Mucosa of descending colon (tissue), 3 donors: ENCODE data around the gene LUZP1. TPM values are rescaled to one million over a fixed set of nuclear protein-coding genes. Genes with fewer than 3 reads are reported as not detected.

Experiments used
- ATAC-seq: fragments of 200-7000 bp; cut with Tn5 transposase; one replicate; pipeline ENCODE4 v1.9.1; 2020; ENCODE audit warnings: mild to moderate bottlenecking, moderate library complexity
- DNase-seq, 3 donors: peaks; one replicate each; pipeline ENCODE4 v3.0.0-alpha.2; 2020
- H3K36me3 ChIP-seq: fragments of 200-600 bp; one replicate; pipeline ENCODE4 v1.8.0; 2021; ENCODE audit warnings: low read depth, mild to moderate bottlenecking
- H3K4me1 ChIP-seq: fragments of 200-600 bp; one replicate; pipeline ENCODE4 v1.8.0; 2021; ENCODE audit warnings: low read depth, mild to moderate bottlenecking
- H3K4me3 ChIP-seq: fragments of 200-600 bp; one replicate; pipeline ENCODE4 v1.8.0; 2021; ENCODE audit warnings: mild to moderate bottlenecking
- H3K9me3 ChIP-seq: fragments of 200-600 bp; one replicate; pipeline ENCODE4 v1.8.0; 2021; ENCODE audit warnings: mild to moderate bottlenecking
- intact Hi-C, 2 donors: fragments of 100-400 bp; cut with DNase I in 1 of 2; cut with micrococcal nuclease in 1 of 2; formaldehyde crosslinking; loops; one replicate each; pipeline versions ENCODE4 v1.11.0 to v1.11.1; 2022; cut with DNase I, micrococcal nuclease
- total RNA-seq, 3 donors: library from RNA; stranded (reverse); fragmentation: NEBNext Ultra II Directional in 2 of 3; extraction: Animal tissue kit (Norgen Biotek cat#: 25700) in 2 of 3; gene quantifications; one replicate each; pipeline versions ENCODE4 v1.2.1 to v1.2.4, GENCODE V29; 2021 to 2023
- TF ChIP-seq, protein P1 (sequence below): fragments of 200-600 bp; IDR thresholded peaks from one replicate; pipeline ENCODE4 v1.8.0; 2022; ENCODE audit warnings: antibody characterized with exemption, mild to moderate bottlenecking
- donor health status: DM: no; HTN: no; CAD: no; lungs with moderate emphysema.
- donor health status: DM: no; HTN: no; CAD: no.
- donor health status: DM: no; HTN: yes; CAD: no.

Gene LUZP1
- total RNA-seq, 3 donors from 2014 or later, result 48.4 to 57.7 (median 52.0) TPM

DNA sequence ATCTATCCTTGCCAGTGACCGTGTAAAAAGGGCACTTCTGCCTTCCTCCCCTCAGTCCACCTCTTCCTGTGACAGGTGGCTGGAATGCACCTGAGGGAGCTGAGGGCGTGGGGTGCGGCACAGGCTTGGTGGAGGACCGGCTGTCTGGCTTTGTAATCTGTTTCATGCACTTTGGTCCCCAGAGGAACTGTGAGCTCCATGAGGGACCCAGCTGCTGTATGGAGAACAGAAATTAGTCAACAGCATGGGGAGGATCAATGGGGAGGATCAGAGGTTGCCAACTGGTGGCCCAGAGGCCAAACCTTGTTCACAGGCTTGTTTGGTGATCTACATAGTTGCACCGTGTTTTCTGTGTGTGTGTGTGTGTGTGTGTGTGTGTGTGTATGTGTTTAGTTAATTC lies 19.0 kb upstream of the LUZP1 start:
- H3K36me3 ChIP-seq, result no peaks in the 10 kb centered on the region
- DNase-seq (peak; percentile 25 to 72 (median 70)), ATAC-seq (peak; percentile 94)
- peaks cover 6% of the 10 kb centered on the region for H3K4me1 ChIP-seq
- intact Hi-C loops, result loop anchor here in 1 of 2 donors (10.0 kb wide), 1 partner anchor 213 kb away; the partner anchor contains the start of gene LACTBL1
- TF ChIP-seq, protein P1, sequence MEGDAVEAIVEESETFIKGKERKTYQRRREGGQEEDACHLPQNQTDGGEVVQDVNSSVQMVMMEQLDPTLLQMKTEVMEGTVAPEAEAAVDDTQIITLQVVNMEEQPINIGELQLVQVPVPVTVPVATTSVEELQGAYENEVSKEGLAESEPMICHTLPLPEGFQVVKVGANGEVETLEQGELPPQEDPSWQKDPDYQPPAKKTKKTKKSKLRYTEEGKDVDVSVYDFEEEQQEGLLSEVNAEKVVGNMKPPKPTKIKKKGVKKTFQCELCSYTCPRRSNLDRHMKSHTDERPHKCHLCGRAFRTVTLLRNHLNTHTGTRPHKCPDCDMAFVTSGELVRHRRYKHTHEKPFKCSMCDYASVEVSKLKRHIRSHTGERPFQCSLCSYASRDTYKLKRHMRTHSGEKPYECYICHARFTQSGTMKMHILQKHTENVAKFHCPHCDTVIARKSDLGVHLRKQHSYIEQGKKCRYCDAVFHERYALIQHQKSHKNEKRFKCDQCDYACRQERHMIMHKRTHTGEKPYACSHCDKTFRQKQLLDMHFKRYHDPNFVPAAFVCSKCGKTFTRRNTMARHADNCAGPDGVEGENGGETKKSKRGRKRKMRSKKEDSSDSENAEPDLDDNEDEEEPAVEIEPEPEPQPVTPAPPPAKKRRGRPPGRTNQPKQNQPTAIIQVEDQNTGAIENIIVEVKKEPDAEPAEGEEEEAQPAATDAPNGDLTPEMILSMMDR, result no peak
- H3K4me3 ChIP-seq, result no peak overlapping the region
- no peaks in the 10 kb centered on the region for H3K9me3 ChIP-seq

DNA sequence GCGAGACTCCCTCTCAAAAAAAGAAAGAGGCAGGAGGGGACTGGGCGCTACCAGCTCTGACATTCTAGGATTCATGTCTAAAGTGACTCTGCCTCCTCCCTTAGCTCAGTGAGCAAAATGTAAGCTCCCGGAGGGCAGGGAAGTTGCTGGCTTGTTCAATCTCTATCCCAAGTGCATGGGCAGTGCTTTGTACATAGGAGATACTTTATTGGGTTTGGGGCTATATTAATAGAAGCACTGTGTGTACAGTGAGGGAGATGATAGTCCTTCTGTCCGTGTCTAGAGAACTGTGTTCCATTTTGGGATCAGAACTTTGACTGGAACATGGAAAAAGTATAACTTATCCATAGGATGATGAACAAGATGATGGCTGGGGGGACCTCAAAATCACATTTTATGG lies 16.7 kb upstream of the LUZP1 start:
- Histone ChIP-seq H3K36me3 (no peaks in the 10 kb centered on the region), H3K4me1 (peaks cover 6% of the 10 kb centered on the region), H3K9me3 (no peaks in the 10 kb centered on the region), H3K4me3 (no peak overlapping the region)
- intact Hi-C loops, result loop anchor here (2.0 to 10.0 kb wide), 2 partner anchors 87 to 211 kb away; partner anchors contain the start of gene LACTBL1 (in 1 of the 2)
- TF ChIP-seq, protein P1, result no peak
- DNase-seq (no peak), ATAC-seq (no peak)

DNA sequence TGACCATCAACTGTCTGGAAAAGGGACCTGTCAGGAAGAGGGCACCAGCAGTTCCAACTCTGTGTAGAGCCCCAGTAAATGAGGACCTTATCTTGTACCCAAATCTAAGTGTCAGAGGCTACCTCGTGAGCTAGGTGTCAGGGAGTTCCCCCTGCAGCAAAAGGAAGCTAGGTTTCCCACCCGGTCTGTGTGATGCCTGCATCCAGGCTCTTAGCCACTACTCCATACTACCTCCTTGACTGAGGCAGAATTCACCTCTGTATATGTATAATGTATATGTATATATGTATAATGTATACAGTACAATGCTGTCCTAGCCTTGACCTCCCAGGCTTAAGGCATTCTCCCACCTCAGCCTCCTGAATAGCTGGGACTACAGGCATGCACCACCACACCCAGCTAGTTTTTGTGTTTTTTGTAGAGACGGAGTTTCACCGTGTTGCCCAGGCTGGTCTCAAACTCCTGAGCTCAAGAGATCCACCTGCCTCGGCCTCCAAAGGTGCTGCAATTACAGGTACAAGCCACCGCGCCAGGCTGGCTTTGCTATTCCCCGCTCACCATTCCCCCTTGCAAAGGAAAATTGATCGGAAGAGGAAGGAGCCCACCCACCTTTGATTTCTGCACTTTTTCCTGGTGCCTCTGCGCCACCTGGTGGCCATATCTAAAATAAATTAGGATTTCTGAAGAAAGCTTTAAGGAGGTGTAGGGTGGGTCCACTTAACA lies 15.7 kb upstream of the LUZP1 start:
- no peaks in the 10 kb centered on the region for H3K9me3 ChIP-seq
- intact Hi-C loops, result loop anchor here (2.0 to 10.0 kb wide), 2 partner anchors 86 to 210 kb away; partner anchors contain the start of gene LACTBL1 (in 1 of the 2)
- peak in 2 of 3 donors; percentile 40 to 54 for DNase-seq
- no peak for ATAC-seq
- TF ChIP-seq, protein P1, result peak; percentile 31
- H3K36me3 ChIP-seq, result no peaks in the 10 kb centered on the region
- H3K4me1 ChIP-seq, result peaks cover 6% of the 10 kb centered on the region
- H3K4me3 ChIP-seq, result no peak overlapping the region

DNA sequence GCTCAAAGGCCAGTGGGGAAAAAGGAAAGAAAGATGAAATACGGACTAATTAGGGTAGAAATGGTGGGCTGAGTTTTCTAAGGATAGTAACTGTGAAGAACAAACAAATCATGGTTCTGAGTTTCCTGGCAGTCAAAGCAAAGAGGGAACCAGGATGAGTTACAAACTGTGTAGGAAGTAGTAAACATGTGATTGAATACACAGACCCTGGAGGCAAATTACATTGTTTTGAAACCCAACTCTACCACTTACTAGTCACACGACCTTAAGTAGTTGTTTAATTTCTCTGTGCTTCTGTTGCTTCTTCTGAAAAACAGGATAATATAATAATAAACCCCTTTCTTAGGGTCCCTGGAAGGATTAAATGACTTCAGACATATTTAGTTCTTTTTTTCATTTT lies 11.2 kb upstream of the LUZP1 start:
- Histone ChIP-seq H3K4me1 (peaks cover 12% of the 10 kb centered on the region), H3K4me3 (no peak overlapping the region), H3K36me3 (no peaks in the 10 kb centered on the region), H3K9me3 (no peaks in the 10 kb centered on the region)
- ATAC-seq (no peak), DNase-seq (no peak)
- TF ChIP-seq, protein P1, result no peak
- intact Hi-C loops, result loop anchor here in 1 of 2 donors (10.0 kb wide), 1 partner anchor 205 kb away; the partner anchor contains the start of gene LACTBL1

GRCh38 chr1:23178950-23179349 lies 10.3 kb upstream of the LUZP1 start:
- H3K36me3 ChIP-seq, result no peaks in the 10 kb centered on the region
- TF ChIP-seq, protein P1, result no peak
- H3K9me3 ChIP-seq, result no peaks in the 10 kb centered on the region
- intact Hi-C loops, result no loop called here
- no peak overlapping the region for H3K4me3 ChIP-seq
- H3K4me1 ChIP-seq, result peaks cover 19% of the 10 kb centered on the region
- ATAC-seq (peak; percentile 32), DNase-seq (no peak)
